HG03521 (cell line): ENCODE results near the gene PRELID2.
"Not testable (repeated sequence)": the region's sequence is repeated elsewhere in the genome, so short reads cannot be mapped to it uniquely, and the experiment has no call there.

Source experiments
- ATAC-seq: cut with Tn5 transposase; IDR thresholded peaks from one replicate; pipeline ENCODE4 v1.9.1; 2021; ENCODE audit warnings: mild to moderate bottlenecking, moderate library complexity; ENCODE audit not compliant: unreplicated experiment

Gene PRELID2

DNA sequence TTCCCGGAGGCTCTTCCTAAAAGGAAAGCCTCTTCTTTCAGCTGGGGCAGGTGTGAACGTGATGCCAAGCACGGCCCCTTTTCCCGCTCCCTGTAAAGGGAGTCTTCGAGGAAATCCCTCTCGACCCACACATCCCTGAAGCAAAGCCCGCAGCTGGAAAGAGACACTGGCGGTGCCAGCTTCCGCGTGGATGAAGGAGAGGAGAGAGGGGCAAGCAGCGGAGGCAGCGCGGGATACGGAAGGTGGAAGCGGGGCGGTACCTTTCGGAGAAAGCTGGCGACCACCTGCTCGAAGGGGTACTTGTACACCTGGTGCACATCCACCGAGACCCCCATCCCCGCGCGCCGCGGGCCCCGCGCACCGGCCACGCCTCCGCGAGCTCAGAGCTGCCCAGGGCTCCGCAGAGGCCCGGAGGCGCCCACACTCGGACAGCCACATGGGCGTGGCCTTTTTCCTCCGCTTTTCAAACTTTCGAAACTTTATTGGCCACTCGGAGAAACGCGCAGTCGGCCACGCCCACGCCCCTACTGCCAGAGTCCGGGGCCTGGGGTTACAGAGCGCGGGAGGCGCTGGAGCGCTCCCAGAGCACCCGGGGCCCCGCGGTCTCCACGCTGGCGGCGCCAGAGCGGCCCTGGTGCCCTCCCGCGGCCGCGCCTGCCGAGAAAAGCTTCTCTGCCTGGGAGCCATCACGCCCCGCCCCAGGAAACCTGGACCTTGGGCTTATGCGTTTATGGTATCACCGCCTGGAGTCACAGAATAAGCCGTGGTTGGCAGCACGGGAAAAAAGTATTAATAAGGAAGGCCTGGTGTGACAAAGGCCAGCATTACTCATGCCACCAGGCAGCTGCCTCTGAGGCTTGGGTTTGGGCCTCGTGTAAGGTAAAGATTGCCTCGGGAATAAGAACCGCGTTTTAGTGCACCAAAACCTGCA is at the start of gene PRELID2:
TSS of gene PRELID2 (minus strand) at position 426 of the 931 bp plus-strand sequence. CDS start at position 335, 91 bp downstream.
- ATAC-seq = peak; percentile 68

DNA sequence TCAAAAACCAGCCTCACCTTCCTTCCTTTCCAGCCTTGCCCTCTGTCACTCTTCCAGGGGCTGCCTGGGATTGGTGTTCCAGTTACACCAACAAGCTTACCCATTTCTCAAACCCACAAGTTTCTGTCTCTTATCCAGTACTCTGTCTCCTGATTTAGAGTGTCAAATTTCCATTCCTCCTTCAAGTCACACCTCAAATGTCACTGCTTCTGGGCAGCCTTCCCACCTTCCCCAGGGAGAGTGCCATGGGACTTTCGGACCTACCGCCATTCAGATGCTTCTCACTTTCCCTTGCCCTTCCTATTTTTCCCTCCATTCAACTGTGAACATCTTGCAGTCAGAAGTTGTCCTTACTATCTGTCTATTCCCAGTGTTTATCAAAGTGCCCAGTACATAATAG is 39.6 kb upstream of the PRELID2 start:
- no peak for ATAC-seq

DNA sequence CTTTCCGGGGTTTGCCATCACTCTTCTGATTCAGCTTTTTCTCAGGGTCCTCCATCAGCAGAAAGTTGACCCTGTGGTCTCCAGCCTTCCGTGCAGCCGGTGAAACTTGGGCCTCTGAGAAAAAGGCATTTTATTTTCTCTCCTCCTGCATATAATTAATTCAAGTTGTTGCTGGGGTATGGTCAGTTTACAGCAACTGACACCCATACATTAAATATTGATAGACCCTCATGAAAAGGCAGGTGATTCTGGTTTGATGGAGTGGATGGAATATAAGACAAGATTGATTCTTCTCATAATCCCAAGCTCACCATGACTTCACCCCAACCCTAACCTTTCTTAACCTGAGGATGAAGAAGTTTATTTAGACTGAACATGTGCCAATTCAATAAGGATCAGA is 37.8 kb upstream of the PRELID2 start, which contains the start of gene GRXCR2:
TSS of gene GRXCR2 (minus strand) at position 101 of the 400 bp plus-strand sequence. CDS start at position 55, 46 bp downstream.
- ATAC-seq = no peak

DNA sequence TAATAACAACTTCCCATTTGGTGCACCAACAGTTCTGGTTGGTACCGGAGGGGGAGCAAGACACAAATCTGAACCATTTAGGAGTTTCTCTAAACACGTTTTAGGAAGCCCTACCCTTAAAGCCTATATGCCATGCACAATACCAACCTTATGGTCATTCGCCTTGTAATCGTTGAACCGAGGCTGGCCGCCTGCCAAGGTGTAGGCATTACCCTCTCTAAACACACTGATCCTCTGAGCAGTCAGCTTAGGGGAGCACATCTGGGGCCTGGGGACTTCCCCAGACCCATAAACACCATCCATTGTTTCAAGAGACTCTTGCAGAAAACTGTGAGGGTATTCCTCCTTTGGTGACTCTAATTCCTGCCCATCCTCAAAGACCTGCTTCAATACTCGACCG is 37.3 kb upstream of the PRELID2 start:
- ATAC-seq = no peak

DNA sequence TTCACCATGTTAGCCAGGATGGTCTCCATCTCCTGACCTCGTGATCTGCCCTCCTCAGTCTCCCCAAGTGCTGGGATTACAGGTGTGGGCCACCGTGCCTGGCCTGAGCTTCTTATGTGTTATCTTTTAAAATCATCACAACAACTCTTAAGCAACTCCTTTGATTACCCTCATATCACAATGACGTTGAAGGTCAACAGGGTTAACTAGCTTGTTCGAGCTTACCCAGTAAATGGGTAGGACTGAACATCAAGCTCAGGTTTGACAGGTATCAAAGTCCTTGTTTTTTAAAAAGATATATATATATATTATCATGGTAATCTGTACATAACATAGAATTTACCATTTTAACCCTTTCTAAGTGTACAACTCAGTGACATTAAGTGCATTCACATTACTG is 34.6 kb upstream of the PRELID2 start:
- no peak for ATAC-seq

DNA sequence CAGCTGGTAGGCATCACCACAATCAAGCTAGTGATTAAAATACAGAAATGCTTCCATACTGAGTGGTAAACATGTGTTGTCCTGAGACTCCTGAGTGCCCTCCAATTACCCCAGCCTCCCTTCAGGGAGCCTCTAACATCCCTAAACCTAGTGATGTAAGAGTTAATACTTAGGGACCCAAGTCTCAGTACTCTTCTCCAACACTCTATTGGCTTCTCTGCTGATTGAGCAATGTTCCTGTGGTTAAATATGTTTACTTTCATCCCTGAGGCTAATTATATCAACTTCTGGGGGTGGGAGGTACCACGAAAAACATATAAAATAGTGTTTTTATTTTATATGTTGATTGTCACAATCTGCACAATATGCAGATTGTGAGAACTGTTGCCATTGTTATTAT is 32.7 kb upstream of the PRELID2 start:
- ATAC-seq = no peak

DNA sequence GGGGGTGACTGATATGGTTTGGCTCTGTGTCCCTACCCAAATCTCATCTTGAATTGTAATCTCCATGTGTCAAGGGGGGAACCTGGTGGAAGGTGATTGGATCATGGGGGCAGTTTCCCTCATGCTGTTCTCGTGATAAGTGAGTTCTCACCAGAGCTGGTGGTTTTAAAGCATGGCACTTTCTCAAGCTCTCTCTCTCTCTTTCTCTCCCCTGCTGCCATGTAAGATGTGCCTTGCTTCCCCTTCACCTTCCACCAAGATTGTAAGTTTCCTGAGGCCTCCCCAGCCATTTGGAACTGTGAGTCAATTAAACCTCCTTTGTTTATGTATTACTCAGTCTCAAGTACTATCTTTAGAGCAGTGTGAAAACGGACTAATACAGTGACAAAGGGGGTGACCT is 29.3 kb upstream of the PRELID2 start:
- not testable (repeated sequence) for ATAC-seq

DNA sequence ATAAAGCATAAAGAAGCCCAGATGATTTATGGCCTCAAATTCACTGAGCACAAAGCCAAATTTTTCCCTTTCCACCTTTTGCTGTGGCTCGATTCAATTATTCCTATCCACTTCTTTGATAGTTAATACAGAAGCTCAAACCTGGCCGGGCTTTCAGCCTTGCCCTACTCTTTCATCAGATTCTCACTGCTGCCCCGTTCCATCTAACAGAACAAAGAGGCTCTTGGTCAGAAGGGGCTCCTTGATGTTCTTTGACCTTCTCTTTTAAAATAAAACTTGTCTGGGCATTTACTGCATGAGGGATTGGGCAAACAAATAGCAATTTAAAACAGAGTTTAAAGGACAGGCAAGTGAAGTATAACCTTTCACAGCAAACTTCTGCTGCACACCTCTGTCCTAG is 27.9 kb upstream of the PRELID2 start:
- no peak for ATAC-seq

DNA sequence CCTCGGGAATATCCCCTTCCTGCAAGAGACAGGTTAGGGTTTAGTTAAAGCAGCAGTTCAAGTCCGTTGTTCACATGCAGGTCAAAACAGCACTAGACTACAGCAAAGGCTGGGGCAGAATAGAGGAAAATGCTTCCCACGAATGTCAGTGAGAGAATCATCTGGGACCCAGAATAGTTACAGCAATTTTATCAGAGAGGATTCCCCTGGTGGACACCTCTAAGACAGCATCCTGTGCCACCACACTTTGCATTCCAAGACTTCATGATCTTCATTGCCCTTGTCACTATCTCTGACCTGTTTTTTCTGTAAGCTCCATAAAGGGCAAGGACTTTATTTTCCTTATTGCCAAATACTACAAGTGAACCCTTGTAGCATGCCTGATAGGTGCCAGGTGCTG is 24.8 kb upstream of the PRELID2 start:
- no peak for ATAC-seq

DNA sequence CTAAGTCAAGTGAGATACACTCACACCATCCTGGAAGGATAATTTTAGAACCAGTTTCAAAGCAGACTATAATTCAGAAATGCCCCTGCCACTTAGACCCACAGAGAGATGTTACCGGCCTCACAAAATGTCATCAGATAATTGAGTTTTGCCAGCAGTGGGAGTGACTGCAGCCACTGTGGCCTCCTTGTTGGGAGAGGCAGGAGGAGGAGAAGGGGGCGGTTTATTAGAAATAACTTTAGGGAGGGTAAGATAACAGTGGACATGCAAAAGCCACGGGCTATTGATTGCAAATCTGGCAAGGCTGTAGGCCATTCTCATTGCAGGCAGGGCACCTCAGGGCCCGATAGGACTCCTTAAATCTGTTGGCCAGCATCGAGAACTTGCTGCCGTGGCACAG is 24.3 kb upstream of the PRELID2 start:
- ATAC-seq = no peak

DNA sequence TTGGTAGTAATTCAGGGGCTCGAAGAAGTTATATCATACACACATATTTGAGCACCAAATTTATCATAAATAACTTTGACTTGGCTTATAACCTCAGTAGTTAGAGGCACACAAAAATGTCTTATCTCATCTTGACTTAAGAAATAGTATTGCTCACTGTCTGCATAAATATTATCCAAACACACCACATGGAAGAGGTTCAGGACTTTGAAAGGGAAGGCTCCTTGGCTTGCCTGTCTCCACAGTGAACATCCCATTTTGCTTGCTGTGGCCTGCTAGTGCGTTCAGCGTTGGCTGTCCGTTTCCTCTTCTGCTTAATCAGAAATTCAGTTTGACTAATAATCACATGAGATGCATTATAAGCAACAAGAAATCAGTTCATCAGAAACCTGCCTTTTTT is 23.8 kb upstream of the PRELID2 start:
- ATAC-seq = no peak

DNA sequence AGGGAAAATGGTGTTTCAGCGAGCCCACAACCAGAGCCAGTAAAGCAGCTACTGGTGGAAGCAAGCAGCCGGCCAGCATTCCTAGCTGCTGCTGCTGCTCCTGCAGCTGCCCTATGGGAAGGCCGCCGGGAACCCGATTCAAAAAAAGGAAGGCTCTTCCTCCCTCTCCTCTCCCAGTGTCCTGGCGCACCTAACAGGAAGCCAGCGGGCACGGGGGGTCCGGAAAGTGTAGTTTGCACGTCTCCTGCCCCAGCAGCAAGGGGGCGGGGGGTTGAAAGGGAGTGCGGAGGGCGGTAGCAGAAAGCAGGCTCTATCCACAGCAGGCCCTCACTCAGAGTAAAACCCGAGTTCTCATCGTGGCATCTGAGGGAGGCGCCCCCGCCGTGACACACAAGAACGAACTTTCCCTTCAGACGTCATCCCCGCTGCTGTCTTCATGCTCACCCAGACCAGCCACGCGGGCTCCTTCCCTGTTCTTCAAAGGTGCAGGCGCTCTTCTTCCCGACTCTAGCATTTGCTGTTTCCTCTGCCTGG is 21.2 kb upstream of the PRELID2 start:
- ATAC-seq = no peak

DNA sequence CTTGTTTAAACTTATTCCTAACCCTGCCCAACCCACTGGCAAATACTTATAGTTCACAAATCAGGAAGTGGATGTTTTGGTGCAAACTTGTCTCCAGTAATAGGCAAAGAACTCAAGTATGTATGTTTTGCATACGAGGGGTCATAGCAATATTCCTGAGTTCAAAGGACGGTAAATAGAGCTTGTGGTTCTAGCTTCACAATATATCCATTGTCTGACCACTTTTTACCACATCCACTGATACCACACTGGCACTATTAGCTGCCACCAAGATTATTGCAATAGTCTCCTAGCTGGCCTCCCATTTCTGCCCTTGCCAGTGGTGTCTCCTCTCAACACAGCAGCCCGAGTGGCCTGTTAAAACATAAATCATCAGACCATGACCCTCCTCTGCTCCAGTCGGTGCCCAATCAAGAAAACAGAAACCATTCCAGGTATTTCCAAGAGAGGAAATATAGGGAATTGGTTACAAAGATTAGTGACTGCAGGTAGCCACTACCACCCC is 20.7 kb upstream of the PRELID2 start:
- ATAC-seq = no peak

DNA sequence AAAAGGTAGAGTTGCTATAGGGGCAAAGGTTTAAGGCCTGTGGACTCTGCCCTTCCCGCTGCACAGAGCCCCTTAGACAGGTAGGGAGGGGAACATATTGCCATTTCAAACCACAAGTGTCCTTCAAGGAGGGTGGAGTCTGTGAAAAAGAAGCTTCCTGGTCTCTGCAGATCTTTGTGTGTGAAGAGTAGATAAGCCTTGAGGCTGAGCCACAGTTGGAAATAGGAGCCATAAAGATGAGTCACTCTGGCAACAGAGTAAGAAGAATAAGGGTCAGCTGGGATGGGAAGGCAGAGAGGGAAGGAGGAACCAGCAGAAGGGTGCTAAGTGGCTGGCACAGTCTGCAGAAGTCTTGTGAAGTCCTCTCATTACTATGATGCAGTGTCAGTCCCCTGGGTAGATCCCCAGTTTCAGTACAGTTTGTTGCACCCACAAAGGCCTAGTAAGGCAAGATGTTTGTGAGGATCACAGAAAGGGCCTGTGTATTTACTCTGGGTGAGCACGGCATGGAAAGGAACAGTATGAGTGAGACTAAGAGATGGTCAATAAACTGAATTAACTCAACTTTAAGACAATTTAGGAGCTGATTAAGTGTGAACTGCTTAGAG is 19.6 kb upstream of the PRELID2 start:
- no peak for ATAC-seq

DNA sequence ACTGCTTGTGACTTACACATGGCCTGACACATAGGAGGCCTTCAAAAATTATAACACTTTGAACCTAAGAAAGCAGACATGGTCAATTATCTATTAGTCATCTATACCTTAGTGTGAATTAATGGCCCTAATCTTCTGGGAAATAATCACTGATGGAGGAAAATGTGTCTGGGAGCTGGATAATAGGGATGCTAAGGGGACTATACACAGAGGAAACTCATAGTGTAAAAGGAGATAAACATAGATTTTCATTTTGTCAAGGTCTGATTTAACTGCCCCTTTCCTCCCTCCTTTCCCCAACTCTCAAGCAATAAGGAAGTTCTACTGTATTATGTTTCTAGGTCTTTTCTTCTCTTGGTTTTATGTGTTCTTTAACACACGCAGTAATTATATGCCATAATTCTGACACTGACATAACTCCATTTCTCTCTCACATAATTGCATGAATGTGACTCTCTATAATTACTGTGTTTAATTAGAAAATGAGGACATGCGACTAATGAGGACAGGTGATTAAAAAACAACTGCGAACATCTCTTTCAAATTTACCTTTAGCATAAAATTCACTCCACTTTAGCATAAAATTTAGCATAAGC is 18.7 kb upstream of the PRELID2 start:
- no peak for ATAC-seq

DNA sequence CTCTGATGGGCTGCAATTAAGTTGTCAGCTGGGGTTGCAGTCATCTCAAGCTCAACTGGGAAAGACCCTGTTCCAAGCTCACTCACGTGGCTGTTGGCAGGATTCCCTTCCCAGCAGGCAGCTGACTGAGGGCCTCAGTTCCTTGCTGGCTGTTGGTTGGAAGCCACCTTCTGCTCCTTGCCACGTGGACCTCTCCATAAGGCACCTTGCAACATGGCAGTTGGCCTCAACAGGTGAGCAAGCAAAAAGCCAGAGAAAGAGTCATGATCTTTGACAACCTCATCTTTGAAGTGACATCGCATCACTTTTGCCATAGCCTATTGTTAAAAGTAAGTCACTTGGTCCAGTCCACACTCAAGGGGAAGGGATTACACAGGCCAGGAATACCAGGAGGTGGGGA is 17.8 kb upstream of the PRELID2 start:
- no peak for ATAC-seq

DNA sequence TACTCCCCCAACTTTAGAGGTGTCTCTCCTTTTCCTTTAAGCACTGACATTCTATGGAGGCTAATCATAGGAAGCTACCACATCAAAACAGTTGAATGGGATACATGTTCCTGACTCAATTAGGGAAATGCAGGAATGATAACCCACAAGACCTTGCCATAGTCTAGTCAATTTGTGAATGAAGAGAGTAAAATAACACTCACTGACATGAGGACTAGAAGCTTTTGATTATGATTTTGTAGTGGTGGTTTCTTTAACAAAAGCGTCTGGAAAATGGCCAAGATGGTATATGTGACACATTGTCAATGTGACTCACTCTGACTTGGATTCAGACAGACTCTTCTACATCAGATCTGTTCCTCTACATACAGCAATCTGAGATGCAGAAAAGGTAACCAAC is 13.7 kb upstream of the PRELID2 start:
- no peak for ATAC-seq

DNA sequence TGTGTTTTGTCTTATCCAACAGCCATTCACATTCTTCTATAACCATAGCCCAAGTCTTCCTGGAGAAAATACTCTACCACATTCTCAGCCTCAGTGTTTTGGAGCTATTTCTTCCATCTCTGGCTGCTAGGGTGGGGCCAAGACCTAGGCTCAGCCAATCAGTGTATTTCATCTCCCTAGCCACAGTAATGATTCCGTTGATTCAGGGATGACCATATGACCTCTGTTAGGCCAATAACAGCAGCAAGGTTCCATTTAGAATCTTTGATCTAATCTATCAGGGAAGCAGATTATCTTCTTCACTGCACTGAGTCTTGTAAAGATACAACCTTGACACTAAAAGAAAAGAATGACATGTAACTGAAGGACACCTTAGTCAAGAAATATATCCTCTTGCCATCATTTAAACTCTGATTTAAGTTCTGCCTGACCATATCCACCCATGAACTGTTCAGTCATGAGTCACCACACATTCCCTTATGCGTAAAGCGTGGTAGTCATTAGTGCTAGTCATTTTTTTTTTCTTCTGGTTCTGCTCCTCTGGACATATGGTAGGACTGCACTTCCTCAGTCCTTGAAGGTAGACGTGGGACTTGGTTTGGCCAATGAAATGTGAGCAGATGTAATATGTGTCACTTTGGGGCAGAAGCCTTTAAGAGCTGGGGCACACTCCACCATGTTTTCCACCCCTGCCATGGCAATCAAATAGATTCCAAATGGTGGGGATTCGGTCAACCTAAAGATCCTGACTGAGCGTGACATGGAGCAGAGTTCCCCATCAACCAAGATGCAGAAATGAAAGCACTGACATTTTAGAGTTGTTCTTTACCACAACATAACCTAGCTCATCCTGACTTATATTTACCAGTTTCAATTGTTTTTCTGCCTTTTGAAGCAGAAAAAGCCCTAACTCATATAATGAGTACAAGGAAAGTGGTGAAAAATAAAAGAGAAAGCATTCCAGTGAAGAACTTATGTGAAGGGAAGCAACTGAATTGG is 12.7 kb upstream of the PRELID2 start:
- no peak for ATAC-seq

DNA sequence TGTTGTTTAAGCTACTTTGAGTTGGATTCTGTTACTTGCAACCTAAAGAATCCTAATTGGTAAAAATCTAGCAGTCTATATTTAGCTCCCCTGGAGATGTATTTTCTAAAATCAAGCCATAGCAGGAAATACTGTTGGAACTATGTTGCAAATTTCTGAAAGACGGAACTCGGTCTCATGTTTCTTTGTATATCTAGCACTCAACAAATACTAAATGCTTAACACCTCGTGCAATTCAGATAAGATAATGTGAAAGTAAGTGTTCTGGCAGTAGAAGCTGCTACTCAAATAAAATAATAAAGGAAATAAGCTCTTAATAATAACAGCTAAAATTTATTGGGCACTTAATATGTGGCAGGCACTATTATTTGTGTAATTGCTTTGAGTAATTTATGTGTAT is 10.9 kb upstream of the PRELID2 start:
- ATAC-seq = no peak

DNA sequence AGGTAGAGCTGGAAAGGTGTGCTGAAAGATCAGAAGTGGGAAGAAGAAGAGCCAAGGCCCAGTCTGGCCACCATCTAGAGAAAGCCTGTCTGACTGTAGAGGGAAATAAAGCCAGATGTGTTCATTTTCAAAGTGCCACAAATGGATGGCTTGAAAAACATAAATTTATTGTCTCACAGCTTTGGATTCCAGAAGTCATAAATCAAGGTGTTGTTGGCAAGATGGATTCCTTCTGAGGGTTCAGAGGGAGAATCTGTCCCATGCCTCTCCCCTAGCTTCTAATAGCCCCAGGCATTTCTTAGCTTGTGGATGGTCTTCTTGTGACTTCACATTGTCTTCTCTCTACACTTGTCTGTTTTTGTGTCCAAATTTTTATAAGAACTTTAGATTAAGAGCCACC is 6.2 kb upstream of the PRELID2 start:
- no peak for ATAC-seq
